A204.1 (cell line): ENCODE measurements around the gene HPN.
"Not testable (repeated sequence)": the region's sequence is repeated elsewhere in the genome, so short reads cannot be mapped to it uniquely, and the experiment has no call there.

ENCODE experiments used
- FAIRE-seq: peaks from 2 replicates; lab custom pipeline; 2012; peaks lifted over from hg19 to GRCh38; lab: Jason Lieb, UNC

HPN gene

GRCh38 chr19:35028600-35028885 is 13.0 kb upstream of the HPN start:
- FAIRE-seq: not testable (repeated sequence)

GRCh38 chr19:35029275-35029736 is 12.2 kb upstream of the HPN start:
- FAIRE-seq: not testable (repeated sequence)

GRCh38 chr19:35029737-35030256 is 11.7 kb upstream of the HPN start:
- FAIRE-seq: no peak

GRCh38 chr19:35030257-35031071 is 11.1 kb upstream of the HPN start, which contains the start of gene SCN1B:
TSS of gene SCN1B (plus strand) at chr19:35030470. CDS start at chr19:35030821, 351 bp downstream.
- no peak for FAIRE-seq

GRCh38 chr19:35031072-35031881 is 10.2 kb upstream of the HPN start:
- FAIRE-seq: no peak

- no peak for FAIRE-seq
Measured at GRCh38 chr19:35032356-35032865, 9.1 kb upstream of the HPN start.

- no peak for FAIRE-seq
Measured at GRCh38 chr19:35033067-35034004, 8.2 kb upstream of the HPN start.

GRCh38 chr19:35034005-35034502 is 7.5 kb upstream of the HPN start:
- FAIRE-seq: no peak

- FAIRE-seq: no peak
Measured at GRCh38 chr19:35034588-35035382, 6.7 kb upstream of the HPN start.

GRCh38 chr19:35037716-35038622 is 3.6 kb upstream of the HPN start:
- no peak for FAIRE-seq

- no peak for FAIRE-seq
Measured at GRCh38 chr19:35038623-35039512, 2.7 kb upstream of the HPN start.

GRCh38 chr19:35039881-35040825 is 1.4 kb upstream of the HPN start:
- no peak for FAIRE-seq

- FAIRE-seq: no peak
Measured at GRCh38 chr19:35040826-35041547, 534 bp upstream of the HPN start.

- no peak for FAIRE-seq
Measured at GRCh38 chr19:35042056-35042730, 672 bp downstream of the HPN start.

GRCh38 chr19:35042954-35043604 is 1.6 kb downstream of the HPN start:
- FAIRE-seq: no peak

- no peak for FAIRE-seq
Measured at GRCh38 chr19:35043906-35044305, 2.4 kb downstream of the HPN start.
